HEK293 (cell line): ENCODE results near the gene SPECC1L.

Experiments used
- CTCF ChIA-PET: fragments of 350-600 bp; formaldehyde crosslinking; extraction: SDS; loops from one replicate; lab custom pipeline; 2021; ENCODE audit warnings: antibody characterized with exemption; lab: Yijun Ruan, JAX
- POLR2A ChIA-PET: fragments of 300-600 bp; formaldehyde crosslinking; extraction: SDS; loops from one replicate; lab custom pipeline; 2020; ENCODE audit warnings: antibody characterized with exemption, inconsistent platforms; lab: Yijun Ruan, JAX
- H3K27ac ChIP-seq: fragments of 200-500 bp; sonication (Bioruptor generic); 2 replicates; pipeline ENCODE4 v1.5.1; 2014; ENCODE audit warnings: low read depth, low read length, control low read depth, inconsistent platforms; ENCODE audit errors: extremely low read depth
- H3K36me3 ChIP-seq, 2 experiments: fragments of 200-500 bp in 1 of 2; sonication (Bioruptor generic) in 1 of 2; 1 replicate in 1 of 2; 2 replicates in 1 of 2; pipeline ENCODE4 v1.5.1; 2014 to 2017; ENCODE audit warnings: inconsistent platforms in 2 of 2, low read length in 2 of 2; ENCODE audit not compliant: control insufficient read depth in 2 of 2, insufficient read depth in 1 of 2
- H3K4me1 ChIP-seq: fragments of 200-500 bp; sonication (Bioruptor generic); 2 replicates; pipeline ENCODE4 v1.5.1; 2014; ENCODE audit warnings: mild to moderate bottlenecking, low read length, inconsistent platforms; ENCODE audit not compliant: control insufficient read depth, insufficient read depth
- H3K4me3 ChIP-seq: 2 replicates; pipeline ENCODE4 v1.5.1; 2011; ENCODE audit warnings: low read depth, mild to moderate bottlenecking, control low read depth, low read length, moderate library complexity
- H3K9me3 ChIP-seq: fragments of 200-500 bp; sonication (Bioruptor generic); 2 replicates; pipeline ENCODE4 v1.5.1; 2014; ENCODE audit warnings: low read depth, low read length, inconsistent platforms; ENCODE audit not compliant: control insufficient read depth, insufficient read depth
- GLIS2 ChIP-seq: fragments of 450-650 bp; formaldehyde crosslinking; IDR thresholded peaks from 2 replicates; pipeline ENCODE4 v1.5.1; 2016; ENCODE audit warnings: missing biosample characterization, missing genetic modification characterization
- IKZF3 ChIP-seq: fragments of 450-650 bp; IDR thresholded peaks from 2 replicates; pipeline ENCODE4 v1.5.0; 2018; ENCODE audit warnings: missing biosample characterization, mild to moderate bottlenecking, missing genetic modification characterization, moderate library complexity
- KLF1 ChIP-seq: fragments of 450-650 bp; formaldehyde crosslinking; IDR thresholded peaks from 2 replicates; pipeline ENCODE4 v1.5.1; 2016; ENCODE audit warnings: missing biosample characterization, missing genetic modification characterization
- MZF1 ChIP-seq: fragments of 450-650 bp; formaldehyde crosslinking; IDR thresholded peaks from 2 replicates; pipeline ENCODE4 v1.5.1; 2017; ENCODE audit warnings: missing biosample characterization, missing genetic modification characterization, borderline replicate concordance
- PRDM1 ChIP-seq: fragments of 450-650 bp; formaldehyde crosslinking; IDR thresholded peaks from 2 replicates; pipeline ENCODE4; 2016; ENCODE audit warnings: missing biosample characterization, missing genetic modification characterization
- PRDM6 ChIP-seq: fragments of 450-650 bp; formaldehyde crosslinking; IDR thresholded peaks from 2 replicates; pipeline ENCODE4 v1.5.1; 2017; ENCODE audit warnings: missing biosample characterization, missing genetic modification characterization
- SALL2 ChIP-seq: fragments of 450-650 bp; formaldehyde crosslinking; IDR thresholded peaks from 2 replicates; pipeline ENCODE4 v1.5.0; 2017; ENCODE audit warnings: missing biosample characterization, mild to moderate bottlenecking, missing genetic modification characterization, borderline replicate concordance
- SCRT1 ChIP-seq: fragments of 450-650 bp; formaldehyde crosslinking; IDR thresholded peaks from 2 replicates; pipeline ENCODE4 v1.5.1; 2016; ENCODE audit warnings: missing biosample characterization, missing genetic modification characterization, borderline replicate concordance
- SETDB1 ChIP-seq: IDR thresholded peaks from one replicate; pipeline ENCODE4 v1.6.1; 2017; ENCODE audit warnings: mild to moderate bottlenecking, low read length, moderate library complexity, mixed read lengths; ENCODE audit not compliant: insufficient read length
- SP7 ChIP-seq: fragments of 450-650 bp; formaldehyde crosslinking; IDR thresholded peaks from 2 replicates; pipeline ENCODE4 v1.5.1; 2016; ENCODE audit warnings: missing biosample characterization, missing genetic modification characterization
- YY1 ChIP-seq: fragments of 450-650 bp; formaldehyde crosslinking; IDR thresholded peaks from 2 replicates; pipeline ENCODE4 v1.5.1; 2018; ENCODE audit warnings: missing biosample characterization, missing genetic modification characterization
- ZBTB1 ChIP-seq: fragments of 450-650 bp; formaldehyde crosslinking; IDR thresholded peaks from 2 replicates; pipeline ENCODE4 v1.5.1; 2016; ENCODE audit warnings: missing biosample characterization, missing genetic modification characterization
- ZBTB11 ChIP-seq: fragments of 450-650 bp; formaldehyde crosslinking; conservative IDR thresholded peaks from 2 replicates; pipeline ENCODE4 v1.5.1; 2016; ENCODE audit warnings: low read depth, missing biosample characterization, missing genetic modification characterization
- ZBTB21 ChIP-seq: fragments of 450-650 bp; formaldehyde crosslinking; IDR thresholded peaks from 2 replicates; pipeline ENCODE4 v1.5.1; 2017; ENCODE audit warnings: missing biosample characterization, missing genetic modification characterization
- ZBTB48 ChIP-seq: fragments of 450-650 bp; formaldehyde crosslinking; IDR thresholded peaks from 2 replicates; pipeline ENCODE4 v1.5.1; 2016; ENCODE audit warnings: missing biosample characterization, missing genetic modification characterization
- ZNF114 ChIP-seq: fragments of 450-650 bp; formaldehyde crosslinking; IDR thresholded peaks from 2 replicates; pipeline ENCODE4 v1.5.0; 2017; ENCODE audit warnings: missing biosample characterization, missing genetic modification characterization
- ZNF169 ChIP-seq: fragments of 450-650 bp; formaldehyde crosslinking; IDR thresholded peaks from 2 replicates; pipeline ENCODE4 v1.5.1; 2016; ENCODE audit warnings: missing biosample characterization, missing genetic modification characterization
- ZNF266 ChIP-seq: fragments of 450-650 bp; formaldehyde crosslinking; IDR thresholded peaks from 2 replicates; pipeline ENCODE4 v1.5.1; 2016; ENCODE audit warnings: missing biosample characterization, missing genetic modification characterization, low read depth
- ZNF311 ChIP-seq: fragments of 450-650 bp; formaldehyde crosslinking; IDR thresholded peaks from 2 replicates; pipeline ENCODE4 v1.5.1; 2017; ENCODE audit warnings: missing biosample characterization, missing genetic modification characterization, borderline replicate concordance
- ZNF354C ChIP-seq: fragments of 450-650 bp; formaldehyde crosslinking; IDR thresholded peaks from 2 replicates; pipeline ENCODE4 v1.5.1; 2016; ENCODE audit warnings: missing biosample characterization, missing genetic modification characterization, low read depth, borderline replicate concordance
- ZNF37A ChIP-seq: fragments of 450-650 bp; IDR thresholded peaks from 2 replicates; pipeline ENCODE4 v1.5.1; 2018; ENCODE audit warnings: missing biosample characterization, missing genetic modification characterization
- ZNF571 ChIP-seq: fragments of 450-650 bp; formaldehyde crosslinking; IDR thresholded peaks from 2 replicates; pipeline ENCODE4 v1.5.0; 2017; ENCODE audit warnings: missing biosample characterization, missing genetic modification characterization
- ZNF621 ChIP-seq: fragments of 450-650 bp; formaldehyde crosslinking; IDR thresholded peaks from 2 replicates; pipeline ENCODE4 v1.5.1; 2017; ENCODE audit warnings: missing biosample characterization, missing genetic modification characterization
- ZNF623 ChIP-seq: fragments of 450-650 bp; formaldehyde crosslinking; IDR thresholded peaks from 2 replicates; pipeline ENCODE4 v1.5.1; 2016; ENCODE audit warnings: missing biosample characterization, missing genetic modification characterization
- ZNF776 ChIP-seq: fragments of 450-650 bp; formaldehyde crosslinking; IDR thresholded peaks from 2 replicates; pipeline ENCODE4 v1.5.0; 2017; ENCODE audit warnings: missing biosample characterization, missing genetic modification characterization, borderline replicate concordance
- ZNF777 ChIP-seq: fragments of 450-650 bp; formaldehyde crosslinking; IDR thresholded peaks from 2 replicates; pipeline ENCODE4 v1.5.1; 2017; ENCODE audit warnings: missing biosample characterization, missing genetic modification characterization, borderline replicate concordance
- ZNF791 ChIP-seq: fragments of 450-650 bp; formaldehyde crosslinking; IDR thresholded peaks from 2 replicates; pipeline ENCODE4 v1.5.1; 2016; ENCODE audit warnings: missing biosample characterization, missing genetic modification characterization
- ZSCAN30 ChIP-seq: fragments of 450-650 bp; IDR thresholded peaks from 2 replicates; pipeline ENCODE4 v1.5.1; 2018; ENCODE audit warnings: missing biosample characterization, mild to moderate bottlenecking, missing genetic modification characterization, moderate library complexity
- TF ChIP-seq, protein P1 (sequence below): fragments of 450-650 bp; formaldehyde crosslinking; IDR thresholded peaks from 2 replicates; pipeline ENCODE4 v1.5.1; 2016; ENCODE audit warnings: missing biosample characterization, missing genetic modification characterization
- TF ChIP-seq, protein P2 (sequence below): fragments of 450-650 bp; formaldehyde crosslinking; IDR thresholded peaks from 2 replicates; pipeline ENCODE4 v1.5.1; 2016; ENCODE audit warnings: missing biosample characterization, missing genetic modification characterization

SPECC1L gene

GRCh38 chr22:24338726-24339451 is 68.3 kb downstream of the SPECC1L start (continued):
- TF ChIP-seq, protein P1, sequence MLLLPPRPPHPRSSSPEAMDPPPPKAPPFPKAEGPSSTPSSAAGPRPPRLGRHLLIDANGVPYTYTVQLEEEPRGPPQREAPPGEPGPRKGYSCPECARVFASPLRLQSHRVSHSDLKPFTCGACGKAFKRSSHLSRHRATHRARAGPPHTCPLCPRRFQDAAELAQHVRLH (tag by site-specific recombination) = no peak

DNA sequence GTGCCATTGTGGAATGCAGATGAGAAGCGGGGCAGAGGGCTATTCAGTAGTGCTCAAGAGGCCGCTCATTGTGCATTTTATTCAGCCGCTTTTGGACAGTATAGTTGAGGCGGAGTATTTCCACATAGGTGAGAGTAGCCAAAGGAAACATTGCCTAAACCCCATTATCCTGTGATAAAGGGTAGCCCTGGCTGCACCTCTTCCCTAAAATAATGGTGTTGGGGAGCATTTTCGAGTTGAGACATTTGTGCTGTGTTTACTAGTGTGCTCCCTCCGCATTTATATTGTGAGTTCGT is 68.8 kb downstream of the SPECC1L start:
- H3K4me3 ChIP-seq = no peak overlapping the region
- CTCF ChIA-PET = interaction anchor here (0.6 kb wide), 1 partner anchor 96 kb away, joined by 3 read pairs; no protein-coding TSS in a partner anchor
- peaks cover 53 to 86% of the 10 kb centered on the region in 2 experiments for H3K36me3 ChIP-seq
- POLR2A ChIA-PET = no interaction called here
- H3K27ac ChIP-seq = no peak overlapping the region
- no peaks in the 10 kb centered on the region for H3K9me3 ChIP-seq
- no peaks in the 10 kb centered on the region for H3K4me1 ChIP-seq
- TF ChIP-seq ZNF776 (tag by site-specific recombination) (no peak), ZNF777 (tag by site-specific recombination) (no peak), ZNF623 (no peak), MZF1 (tag by site-specific recombination) (no peak), ZNF114 (no peak), GLIS2 (tag by site-specific recombination) (no peak), ZNF621 (tag by site-specific recombination) (no peak), SCRT1 (tag by site-specific recombination) (no peak), KLF1 (tag by site-specific recombination) (no peak), ZNF354C (tag by site-specific recombination) (no peak), ZNF266 (tag by site-specific recombination) (no peak), PRDM6 (tag by site-specific recombination) (no peak), ZNF311 (tag by site-specific recombination) (no peak), SP7 (no peak), ZBTB1 (tag by site-specific recombination) (no peak), YY1 (no peak), ZBTB21 (tag by site-specific recombination) (no peak), PRDM1 (no peak), SETDB1 (no peak)
- TF ChIP-seq, protein P2, sequence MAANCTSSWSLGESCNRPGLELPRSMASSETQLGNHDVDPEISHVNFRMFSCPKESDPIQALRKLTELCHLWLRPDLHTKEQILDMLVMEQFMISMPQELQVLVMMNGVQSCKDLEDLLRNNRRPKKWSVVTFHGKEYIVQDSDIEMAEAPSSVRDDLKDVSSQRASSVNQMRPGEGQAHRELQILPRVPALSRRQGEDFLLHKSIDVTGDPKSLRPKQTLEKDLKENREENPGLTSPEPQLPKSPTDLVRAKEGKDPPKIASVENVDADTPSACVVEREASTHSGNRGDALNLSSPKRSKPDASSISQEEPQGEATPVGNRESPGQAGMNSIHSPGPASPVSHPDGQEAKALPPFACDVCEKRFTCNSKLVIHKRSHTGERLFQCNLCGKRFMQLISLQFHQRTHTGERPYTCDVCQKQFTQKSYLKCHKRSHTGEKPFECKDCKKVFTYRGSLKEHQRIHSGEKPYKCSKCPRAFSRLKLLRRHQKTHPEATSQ (tag by site-specific recombination) = no peak

DNA sequence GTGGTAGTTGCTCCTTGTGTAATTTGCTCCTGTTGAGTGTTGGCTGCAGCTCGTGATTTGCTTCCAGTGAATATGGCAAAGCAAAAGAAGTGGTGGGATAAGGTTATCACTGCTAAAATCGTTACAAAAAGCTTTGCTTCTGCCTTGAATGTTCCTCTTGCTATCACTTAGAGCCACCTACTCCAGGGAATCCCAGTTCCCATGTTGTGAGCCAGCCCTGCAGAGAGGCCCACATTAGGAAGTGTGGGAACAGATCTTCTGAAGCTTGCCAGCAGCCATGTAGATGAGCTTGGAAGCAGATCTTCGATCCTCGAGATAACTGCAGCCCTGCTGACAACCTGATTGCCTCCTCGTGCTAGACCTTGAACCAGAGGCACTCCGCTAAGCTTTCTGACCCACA is 71.0 kb downstream of the SPECC1L start:
- CTCF ChIA-PET = interaction anchor here (0.6 to 1.9 kb wide), 3 partner anchors 17 to 232 kb away, joined by 3 to 8 read pairs (median 4); no protein-coding TSS in a partner anchor
- no peaks in the 10 kb centered on the region for H3K9me3 ChIP-seq
- no peak overlapping the region for H3K27ac ChIP-seq
- no peaks in the 10 kb centered on the region for H3K4me1 ChIP-seq
- H3K4me3 ChIP-seq = no peak overlapping the region
- TF ChIP-seq ZBTB48 (tag by site-specific recombination) (no peak), ZNF37A (tag by site-specific recombination) (no peak), SP7 (no peak), ZNF169 (no peak), ZSCAN30 (tag by site-specific recombination) (no peak), ZBTB11 (tag by site-specific recombination) (no peak), IKZF3 (tag by site-specific recombination) (no peak), ZNF791 (tag by site-specific recombination) (no peak), ZNF571 (tag by site-specific recombination) (no peak), SALL2 (tag by site-specific recombination) (no peak)
- POLR2A ChIA-PET = no interaction called here
- H3K36me3 ChIP-seq = peaks cover 53 to 92% of the 10 kb centered on the region in 2 experiments
